ENCODE data around the gene MYEOV. TPM values are rescaled to one million over a fixed set of nuclear protein-coding genes. Genes with fewer than 3 reads are reported as not detected.

Gene MYEOV
- total RNA-seq, 1 donor from 2014 or later, result 1.2 TPM

- DNase-seq (ENCODE audit: extremely low read depth, low read depth, low spot score), result no peak
Observed at GRCh38 chr11:69339041-69339733, 45.2 kb downstream of the MYEOV start.

- DNase-seq (ENCODE audit: extremely low read depth, low read depth, low spot score), result no peak
Observed at GRCh38 chr11:69339983-69340565, 46.1 kb downstream of the MYEOV start.

- DNase-seq (ENCODE audit: extremely low read depth, low read depth, low spot score), result no peak
Observed at GRCh38 chr11:69342588-69343330, 48.8 kb downstream of the MYEOV start.

GRCh38 chr11:69343401-69344321, 49.7 kb downstream of the MYEOV start:
- DNase-seq (ENCODE audit: extremely low read depth, low read depth, low spot score), result no peak

- no peak for DNase-seq (ENCODE audit: extremely low read depth, low read depth, low spot score)
Observed at GRCh38 chr11:69344570-69345145, 50.7 kb downstream of the MYEOV start.

Other genes with a start within 250 kb of the MYEOV start
- gene TPCN2, start 245.2 kb upstream of the MYEOV start, total RNA-seq, result 7.8 and 19.7 TPM in 2 replicates
- gene SMIM38, start 138.2 kb upstream of the MYEOV start, total RNA-seq, result not detected in 2 replicates
- gene LINC01488, start 187.5 kb downstream of the MYEOV start, total RNA-seq, result not detected in 2 replicates

All from glomerular endothelial cell (primary cell).